H1 (cell line): ENCODE results near the gene OASL. TPM values are rescaled to one million over a fixed set of nuclear protein-coding genes. Genes with fewer than 3 reads are reported as not detected.

Source experiments
- CTCF ChIA-PET: fragments of 300-600 bp; sonication (Branson Sonifier 250); formaldehyde crosslinking; loops from one replicate; lab custom pipeline; 2021; ENCODE audit not compliant: partially characterized antibody; lab: Charles Lee
- POLR2A ChIA-PET: fragments of 300-600 bp; sonication (Branson Sonifier 250); formaldehyde crosslinking; loops from one replicate; lab custom pipeline; 2021; ENCODE audit warnings: inconsistent platforms; ENCODE audit not compliant: partially characterized antibody; lab: Charles Lee
- DNase-seq, 2 experiments: peaks; one replicate each; pipeline versions ENCODE4 v3.0.0 to v3.0.0-alpha.2; 2010 to 2022; ENCODE audit warnings: low spot score in 2 of 2, low read depth in 1 of 2, mixed read lengths in 1 of 2
- FAIRE-seq: peaks from 2 replicates; lab custom pipeline; 2011; peaks lifted over from hg19 to GRCh38; lab: Jason Lieb, UNC
- H2AFZ ChIP-seq: 2 replicates; pipeline ENCODE4 v1.8.1; 2012; ENCODE audit warnings: low read length, inconsistent platforms
- H2AK5ac ChIP-seq: 2 replicates; pipeline ENCODE4 v1.6.1; 2013; ENCODE audit warnings: low read depth, low read length
- H2BK120ac ChIP-seq: replicated peaks from 2 replicates; pipeline ENCODE3; 2013; ENCODE audit warnings: low read depth, low read length, inconsistent platforms
- H2BK12ac ChIP-seq: 2 replicates; pipeline ENCODE4 v1.6.1; 2013; ENCODE audit warnings: low read depth, low read length
- H2BK15ac ChIP-seq: 2 replicates; pipeline ENCODE4 v1.6.1; 2013; ENCODE audit warnings: low read length
- H2BK20ac ChIP-seq: 2 replicates; pipeline ENCODE4 v1.6.1; 2013; ENCODE audit warnings: low read length
- H2BK5ac ChIP-seq: 2 replicates; pipeline ENCODE4 v1.6.1; 2013; ENCODE audit warnings: low read depth, low read length
- H3K14ac ChIP-seq: 2 replicates; pipeline ENCODE4 v1.6.1; 2013; ENCODE audit warnings: inconsistent platforms; ENCODE audit not compliant: insufficient read length
- H3K18ac ChIP-seq: 2 replicates; pipeline ENCODE4 v1.6.1; 2013; ENCODE audit warnings: low read length; ENCODE audit errors: extremely low read depth
- H3K23ac ChIP-seq: 2 replicates; pipeline ENCODE4 v1.6.1; 2013; ENCODE audit warnings: inconsistent platforms; ENCODE audit not compliant: insufficient read length
- H3K23me2 ChIP-seq: 2 replicates; pipeline ENCODE4 v1.6.1; 2013; ENCODE audit warnings: low read depth, low read length
- H3K27ac ChIP-seq: 2 replicates; pipeline ENCODE4 v1.6.1; 2011; ENCODE audit warnings: low read depth, low read length, inconsistent platforms
- H3K27me3 ChIP-seq, 4 experiments: replicated peaks in 1 of 4; 1 replicate in 1 of 4; 2 replicates in 3 of 4; pipeline versions ENCODE4 v1.6.1 to v1.8.1; 2011 to 2013; ENCODE audit warnings: low read length in 3 of 4, mild to moderate bottlenecking in 3 of 4, inconsistent platforms in 2 of 4, mixed read lengths in 2 of 4, moderate library complexity in 1 of 4; ENCODE audit not compliant: control insufficient read depth in 3 of 4, insufficient read depth in 3 of 4; ENCODE audit errors: extremely low read depth in 1 of 4
- H3K36me3 ChIP-seq, 4 experiments: 2 replicates each; pipeline versions ENCODE4 v1.6.1 to v1.8.1; 2011 to 2013; ENCODE audit warnings: mild to moderate bottlenecking in 4 of 4, low read length in 3 of 4, moderate library complexity in 2 of 4, control low read depth in 1 of 4, inconsistent platforms in 1 of 4; ENCODE audit not compliant: insufficient read depth in 4 of 4, control insufficient read depth in 2 of 4
- H3K4ac ChIP-seq: replicated peaks from 2 replicates; pipeline ENCODE3; 2013; ENCODE audit warnings: low read length, low read depth, mixed read lengths, inconsistent platforms; ENCODE audit not compliant: insufficient read length
- H3K4me1 ChIP-seq, 4 experiments: replicated peaks in 1 of 4; 1 replicate in 1 of 4; 2 replicates in 3 of 4; pipeline versions ENCODE4 v1.6.1 to v1.8.1; 2011 to 2013; ENCODE audit warnings: low read length in 3 of 4, inconsistent platforms in 2 of 4, mixed read lengths in 1 of 4; ENCODE audit not compliant: insufficient read depth in 4 of 4, control insufficient read depth in 3 of 4
- H3K4me2 ChIP-seq, 2 experiments: 2 replicates each; pipeline versions ENCODE4 v1.6.1 to v1.8.1; 2011 to 2013; ENCODE audit warnings: low read depth in 2 of 2, low read length in 2 of 2, control low read depth in 1 of 2, inconsistent platforms in 1 of 2, mild to moderate bottlenecking in 1 of 2; ENCODE audit not compliant: insufficient read depth in 1 of 2
- H3K4me3 ChIP-seq, 4 experiments: fragments of 200-600, 300-600 bp in 1 of 4; sonication (generic), shearing (Covaris generic), sonication (Bioruptor Twin) in 1 of 4; 2 replicates each; pipeline versions ENCODE4 v1.5.1 to v1.8.1; 2011 to 2016; ENCODE audit warnings: low read length in 4 of 4, low read depth in 3 of 4, control low read depth in 2 of 4, inconsistent platforms in 2 of 4, mild to moderate bottlenecking in 2 of 4, mixed read lengths in 1 of 4, moderate library complexity in 1 of 4; ENCODE audit not compliant: insufficient read depth in 2 of 4; ENCODE audit errors: extremely low read depth in 1 of 4
- H3K56ac ChIP-seq: replicated peaks from 2 replicates; pipeline ENCODE3; 2013; ENCODE audit warnings: low read depth, mild to moderate bottlenecking, mixed read lengths, low read length, inconsistent platforms; ENCODE audit not compliant: insufficient read length
- H3K79me1 ChIP-seq: 2 replicates; pipeline ENCODE4 v1.6.1; 2013; ENCODE audit warnings: low read depth, low read length, control low read depth
- H3K79me2 ChIP-seq, 2 experiments: 2 replicates each; pipeline versions ENCODE4 v1.6.1 to v1.8.1; 2012 to 2013; ENCODE audit warnings: low read length in 2 of 2, mild to moderate bottlenecking in 2 of 2, inconsistent platforms in 1 of 2; ENCODE audit not compliant: insufficient read depth in 2 of 2, control insufficient read depth in 1 of 2
- H3K9ac ChIP-seq, 4 experiments: replicated peaks in 1 of 4; 1 replicate in 1 of 4; 2 replicates in 3 of 4; pipeline versions ENCODE4 v1.6.1 to v1.8.1; 2011 to 2013; ENCODE audit warnings: low read depth in 3 of 4, low read length in 3 of 4, control low read depth in 2 of 4, mild to moderate bottlenecking in 2 of 4, moderate library complexity in 2 of 4, inconsistent platforms in 1 of 4; ENCODE audit errors: extremely low read depth in 1 of 4
- H3K9me3 ChIP-seq, 2 experiments: 2 replicates each; pipeline versions ENCODE4 v1.6.1 to v1.8.1; 2012 to 2013; ENCODE audit warnings: mild to moderate bottlenecking in 2 of 2, moderate library complexity in 2 of 2, control low read depth in 1 of 2, inconsistent platforms in 1 of 2, low read depth in 1 of 2, low read length in 1 of 2, mixed read lengths in 1 of 2; ENCODE audit not compliant: insufficient read depth in 2 of 2
- H4K20me1 ChIP-seq, 2 experiments: replicated peaks in 1 of 2; 2 replicates each; pipeline versions ENCODE3 to v1.8.1; 2011 to 2013; ENCODE audit warnings: inconsistent platforms in 2 of 2, low read length in 2 of 2, mild to moderate bottlenecking in 1 of 2; ENCODE audit not compliant: insufficient read depth in 2 of 2, control insufficient read depth in 1 of 2
- H4K5ac ChIP-seq: 2 replicates; pipeline ENCODE4 v1.6.1; 2013; ENCODE audit warnings: low read length, low read depth, mixed read lengths, inconsistent platforms; ENCODE audit not compliant: insufficient read length
- H4K8ac ChIP-seq: 2 replicates; pipeline ENCODE4 v1.8.0; 2013; ENCODE audit warnings: mild to moderate bottlenecking, moderate library complexity, low read length, inconsistent platforms; ENCODE audit not compliant: insufficient read depth; ENCODE audit errors: extremely low read depth
- H4K91ac ChIP-seq: replicated peaks from 2 replicates; pipeline ENCODE3; 2013; ENCODE audit warnings: low read length, mixed read lengths, inconsistent platforms; ENCODE audit not compliant: insufficient read length
- ASH2L ChIP-seq: fragments of 200-600, 300-600 bp; sonication (generic); IDR thresholded peaks from one replicate; pipeline ENCODE4 v1.7.1; 2017; ENCODE audit warnings: low read length
- KDM1A ChIP-seq: fragments of 200-600, 300-600 bp; sonication (generic); IDR thresholded peaks from 2 replicates; pipeline ENCODE4 v1.7.1; 2016; ENCODE audit warnings: mild to moderate bottlenecking, low read length, borderline replicate concordance
- WGBS, 2 experiments: shearing (Covaris generic) in 1 of 2; methylation state at CpG; one replicate each; pipeline versions ENCODE4 v1.1.6 to v1.1.7; 2013 to 2015; ENCODE audit warnings: low lambda C conversion rate in 2 of 2, mixed read lengths in 2 of 2, inconsistent platforms in 1 of 2, low coverage in 1 of 2, missing lambda C conversion rate in 1 of 2; ENCODE audit not compliant: insufficient replicate concordance in 2 of 2, insufficient coverage in 1 of 2, insufficient read length in 1 of 2; ENCODE audit errors: extremely low coverage in 1 of 2, missing lambda C conversion rate in 1 of 2; 5-methylcytosine and 5-hydroxymethylcytosine counted together
- polyA plus RNA-seq, 7 experiments: library from polyadenylated mRNA; depleted of rRNA in 3 of 7; stranded (reverse) in 5 of 7; unstranded in 2 of 7; fragments of >200 nt in 5 of 7; fragments of 200-250 nt in 2 of 7; gene quantifications; 1 replicate in 5 of 7; 2 replicates in 1 of 7; 4 replicates in 1 of 7; pipeline versions ENCODE4 v1.2.1 to v1.2.3, GENCODE V29; 2011 to 2013; ENCODE audit warnings: missing spikeins in 2 of 7, mixed read lengths in 2 of 7
- total RNA-seq: library from RNA; stranded (reverse); fragmentation: NEBNext Ultra II Directional; extraction: Animal tissue kit (Norgen Biotek cat#: 25700); gene quantifications from 2 replicates; pipeline ENCODE4 v1.2.1, GENCODE V29; 2021

OASL gene
- total and polyA plus RNA-seq, 2 of the 8 experiments (the other 6 are each of a cell fraction or from before 2014, with no cell fraction given), result not detected

GRCh38 chr12:120982659-120983058 is 56.4 kb downstream of the OASL start:
- 91% methylated on average over 7 of the region's 7 CpGs; no CpG with 5 or more reads in 1 of the 2 experiments for WGBS, 2 experiments
- H2AFZ ChIP-seq, result no peak overlapping the region
- CTCF ChIA-PET, result interaction anchor here (0.6 to 2.4 kb wide), 4 partner anchors 11 to 245 kb away, joined by 3 to 8 read pairs (median 4); no protein-coding TSS in a partner anchor
- H3K27me3 ChIP-seq, result no peaks in the 10 kb centered on the region
- H3K27ac ChIP-seq, result no peak overlapping the region
- H3K79me2 ChIP-seq, result no peaks in the 10 kb centered on the region
- no peak overlapping the region for H3K4me2 ChIP-seq
- no peak overlapping the region for H2BK5ac ChIP-seq
- no peak overlapping the region for H3K9ac ChIP-seq
- H3K79me1 ChIP-seq, result no peaks in the 10 kb centered on the region
- no peak overlapping the region for H2BK20ac ChIP-seq
- no peak overlapping the region for H2AK5ac ChIP-seq
- no peak overlapping the region for H4K8ac ChIP-seq
- H3K23ac ChIP-seq, result no peak overlapping the region
- no peak overlapping the region for H3K18ac ChIP-seq
- H3K4me1 ChIP-seq, result peaks cover 0 to 11% (median 1%) of the 10 kb centered on the region in 4 experiments; a peak in 4 of 7 replicates
- H3K4me3 ChIP-seq, result no peak overlapping the region
- no peak for TF ChIP-seq ASH2L
- peak; percentile 83 for TF ChIP-seq KDM1A
- H2BK120ac ChIP-seq, result no peak overlapping the region
- H3K9me3 ChIP-seq, result no peaks in the 10 kb centered on the region
- H3K4ac ChIP-seq, result no peak overlapping the region
- POLR2A ChIA-PET, result interaction anchor here (0.7 to 1.8 kb wide), 3 partner anchors 9 to 20 kb away, joined by 4 to 5 read pairs (median 4); no protein-coding TSS in a partner anchor
- H2BK12ac ChIP-seq, result no peak overlapping the region
- H4K20me1 ChIP-seq, result no peaks in the 10 kb centered on the region
- H3K36me3 ChIP-seq, result no peaks in the 10 kb centered on the region
- H3K14ac ChIP-seq, result no peak overlapping the region
- peaks cover 2% of the 10 kb centered on the region; the same call in 1 of the 2 replicates for H3K23me2 ChIP-seq
- H4K5ac ChIP-seq, result no peak overlapping the region
- no peak for DNase-seq
- H2BK15ac ChIP-seq, result no peak overlapping the region
- H3K56ac ChIP-seq, result no peak overlapping the region
- FAIRE-seq, result no peak
- H4K91ac ChIP-seq, result no peak overlapping the region
